ENCODE data around the gene ACBD3.

Gene ACBD3

DNA sequence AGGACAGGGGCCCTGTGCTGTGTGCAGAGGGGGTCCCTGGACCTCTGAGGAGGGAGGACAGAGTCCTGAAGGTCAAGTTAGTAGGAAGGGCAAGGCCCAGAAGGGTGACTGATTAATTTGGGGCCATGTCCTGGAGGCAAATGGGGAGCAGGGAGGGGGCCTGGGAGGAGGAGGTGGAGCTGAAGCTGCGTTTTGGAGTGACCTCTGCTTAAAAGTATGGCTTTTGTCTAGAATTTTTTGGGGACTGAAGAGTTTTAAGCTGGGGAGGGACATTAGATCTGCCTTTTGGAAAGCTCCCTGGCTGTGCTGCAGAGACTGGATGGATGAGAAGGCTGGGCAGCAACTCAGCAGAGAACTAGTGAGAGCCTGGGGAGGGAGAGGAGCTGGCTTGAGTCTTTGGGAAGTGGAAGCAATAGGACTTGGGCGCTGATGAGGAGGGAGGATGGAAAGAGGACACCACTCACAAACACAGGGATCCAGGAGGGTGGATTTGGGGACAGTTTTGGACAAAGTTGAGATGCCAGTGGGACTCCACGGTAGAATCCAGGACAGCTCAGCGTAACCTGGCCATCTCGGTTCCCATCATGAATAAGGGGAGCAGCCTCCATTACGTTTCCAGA is 52.9 kb downstream of the ACBD3 start:
- DNase-seq (ENCODE audit: low read depth): no peak

GRCh38 chr1:226132728-226133503 is 53.6 kb downstream of the ACBD3 start:
- no peak for DNase-seq (ENCODE audit: low read depth)
- TF ChIP-seq, protein P1, sequence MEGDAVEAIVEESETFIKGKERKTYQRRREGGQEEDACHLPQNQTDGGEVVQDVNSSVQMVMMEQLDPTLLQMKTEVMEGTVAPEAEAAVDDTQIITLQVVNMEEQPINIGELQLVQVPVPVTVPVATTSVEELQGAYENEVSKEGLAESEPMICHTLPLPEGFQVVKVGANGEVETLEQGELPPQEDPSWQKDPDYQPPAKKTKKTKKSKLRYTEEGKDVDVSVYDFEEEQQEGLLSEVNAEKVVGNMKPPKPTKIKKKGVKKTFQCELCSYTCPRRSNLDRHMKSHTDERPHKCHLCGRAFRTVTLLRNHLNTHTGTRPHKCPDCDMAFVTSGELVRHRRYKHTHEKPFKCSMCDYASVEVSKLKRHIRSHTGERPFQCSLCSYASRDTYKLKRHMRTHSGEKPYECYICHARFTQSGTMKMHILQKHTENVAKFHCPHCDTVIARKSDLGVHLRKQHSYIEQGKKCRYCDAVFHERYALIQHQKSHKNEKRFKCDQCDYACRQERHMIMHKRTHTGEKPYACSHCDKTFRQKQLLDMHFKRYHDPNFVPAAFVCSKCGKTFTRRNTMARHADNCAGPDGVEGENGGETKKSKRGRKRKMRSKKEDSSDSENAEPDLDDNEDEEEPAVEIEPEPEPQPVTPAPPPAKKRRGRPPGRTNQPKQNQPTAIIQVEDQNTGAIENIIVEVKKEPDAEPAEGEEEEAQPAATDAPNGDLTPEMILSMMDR (IDR thresholded peaks at IDR 0.05; ENCODE audit: low read depth, low read length): no peak
- TF ChIP-seq POLR2A (IDR thresholded peaks at IDR 0.05; ENCODE audit: extremely low read depth, insufficient read length): no peak
- no peak for TF ChIP-seq MAX (IDR thresholded peaks at IDR 0.05; ENCODE audit: low read depth, low read length)
- no peak for TF ChIP-seq MYC (IDR thresholded peaks at IDR 0.05; ENCODE audit: low read depth, low read length)
- no peak overlapping the region for H3K4me3 ChIP-seq (ENCODE audit: low read depth, low read length)

More for the DNA sequence above, 52.9 kb downstream of the ACBD3 start:
- TF ChIP-seq MYC (IDR thresholded peaks at IDR 0.05; ENCODE audit: low read depth, low read length) (no peak), MAX (IDR thresholded peaks at IDR 0.05; ENCODE audit: low read depth, low read length) (no peak), POLR2A (IDR thresholded peaks at IDR 0.05; ENCODE audit: extremely low read depth, insufficient read length) (no peak)
- TF ChIP-seq, protein P1 (IDR thresholded peaks at IDR 0.05; ENCODE audit: low read depth, low read length): no peak
- H3K4me3 ChIP-seq (ENCODE audit: low read depth, low read length): no peak overlapping the region

DNA sequence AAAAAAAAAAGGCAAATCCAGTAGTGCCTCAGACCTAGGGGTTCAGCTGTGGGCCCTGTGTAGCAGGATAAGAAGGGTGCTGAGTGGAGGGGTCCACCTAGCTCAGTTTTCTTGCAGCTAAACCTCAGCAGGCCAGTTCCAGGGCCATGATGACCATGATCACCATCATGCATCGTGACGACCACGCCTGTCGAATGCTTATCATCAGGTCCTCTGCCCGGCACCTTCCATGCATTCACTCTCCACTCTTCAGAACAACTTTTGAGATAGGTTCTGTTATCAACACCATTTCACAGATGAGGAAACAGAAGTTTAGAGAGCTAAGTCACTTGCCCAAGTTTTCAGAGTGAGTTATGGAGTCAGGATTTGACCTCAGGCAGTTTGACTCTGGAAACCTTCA is 54.9 kb downstream of the ACBD3 start:
- TF ChIP-seq MYC (IDR thresholded peaks at IDR 0.05; ENCODE audit: low read depth, low read length) (no peak), MAX (IDR thresholded peaks at IDR 0.05; ENCODE audit: low read depth, low read length) (no peak), POLR2A (IDR thresholded peaks at IDR 0.05; ENCODE audit: extremely low read depth, insufficient read length) (no peak)
- TF ChIP-seq, protein P1 (IDR thresholded peaks at IDR 0.05; ENCODE audit: low read depth, low read length): no peak
- DNase-seq (ENCODE audit: low read depth): no peak
- no peak overlapping the region for H3K4me3 ChIP-seq (ENCODE audit: low read depth, low read length)

GRCh38 chr1:226129230-226129629 is 57.3 kb downstream of the ACBD3 start:
- no peak overlapping the region for H3K4me3 ChIP-seq (ENCODE audit: low read depth, low read length)
- no peak for DNase-seq (ENCODE audit: low read depth)
- TF ChIP-seq, protein P1 (IDR thresholded peaks at IDR 0.05; ENCODE audit: low read depth, low read length): no peak
- no peak for TF ChIP-seq MAX (IDR thresholded peaks at IDR 0.05; ENCODE audit: low read depth, low read length)
- TF ChIP-seq POLR2A (IDR thresholded peaks at IDR 0.05; ENCODE audit: extremely low read depth, insufficient read length): no peak
- no peak for TF ChIP-seq MYC (IDR thresholded peaks at IDR 0.05; ENCODE audit: low read depth, low read length)

DNA sequence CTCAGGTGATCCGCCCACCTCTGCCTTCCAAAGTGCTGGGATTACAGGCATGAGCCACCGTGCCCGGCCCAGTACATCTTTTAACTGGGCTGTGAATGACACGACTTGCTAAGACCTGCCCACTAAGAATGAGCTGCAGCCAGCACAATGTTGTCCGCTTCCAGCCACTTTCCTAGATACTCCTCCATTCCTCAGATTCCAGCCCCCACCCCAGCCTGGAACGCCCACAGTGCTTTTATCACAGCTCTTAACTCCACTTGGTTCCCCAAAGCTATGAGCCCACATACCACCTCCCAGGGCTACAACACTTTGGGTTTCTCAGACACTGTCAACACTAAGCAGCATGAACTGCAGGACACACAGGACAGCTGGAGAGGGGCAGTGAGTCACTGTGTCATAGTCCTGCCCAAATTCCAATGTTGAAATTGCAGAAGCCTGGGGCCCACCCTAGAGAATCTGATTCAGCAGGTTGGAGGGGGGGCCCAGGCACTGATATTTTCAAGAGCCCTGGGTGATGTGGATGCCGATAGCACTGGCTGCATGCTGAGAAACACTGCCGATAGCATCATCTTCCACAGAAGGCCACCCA is 58.0 kb downstream of the ACBD3 start:
- no peak overlapping the region for H3K4me3 ChIP-seq (ENCODE audit: low read depth, low read length)
- TF ChIP-seq MYC (IDR thresholded peaks at IDR 0.05; ENCODE audit: low read depth, low read length) (no peak), POLR2A (IDR thresholded peaks at IDR 0.05; ENCODE audit: extremely low read depth, insufficient read length) (no peak), MAX (IDR thresholded peaks at IDR 0.05; ENCODE audit: low read depth, low read length) (no peak)
- TF ChIP-seq, protein P1 (IDR thresholded peaks at IDR 0.05; ENCODE audit: low read depth, low read length): no peak
- no peak for DNase-seq (ENCODE audit: low read depth)

Measured in NB4 (cell line).